ENCODE results near the gene VAV1. TPM values are rescaled to one million over a fixed set of nuclear protein-coding genes. Genes with fewer than 3 reads are reported as not detected.
A peak's percentile ranks its signal among the peaks of the same experiment; 100 is the strongest.
"Not testable (repeated sequence)": the region's sequence is repeated elsewhere in the genome, so short reads cannot be mapped to it uniquely, and the experiment has no call there.

Gene VAV1
- total RNA-seq, 1 experiment from 2014 or later, result 0.06 TPM

DNA sequence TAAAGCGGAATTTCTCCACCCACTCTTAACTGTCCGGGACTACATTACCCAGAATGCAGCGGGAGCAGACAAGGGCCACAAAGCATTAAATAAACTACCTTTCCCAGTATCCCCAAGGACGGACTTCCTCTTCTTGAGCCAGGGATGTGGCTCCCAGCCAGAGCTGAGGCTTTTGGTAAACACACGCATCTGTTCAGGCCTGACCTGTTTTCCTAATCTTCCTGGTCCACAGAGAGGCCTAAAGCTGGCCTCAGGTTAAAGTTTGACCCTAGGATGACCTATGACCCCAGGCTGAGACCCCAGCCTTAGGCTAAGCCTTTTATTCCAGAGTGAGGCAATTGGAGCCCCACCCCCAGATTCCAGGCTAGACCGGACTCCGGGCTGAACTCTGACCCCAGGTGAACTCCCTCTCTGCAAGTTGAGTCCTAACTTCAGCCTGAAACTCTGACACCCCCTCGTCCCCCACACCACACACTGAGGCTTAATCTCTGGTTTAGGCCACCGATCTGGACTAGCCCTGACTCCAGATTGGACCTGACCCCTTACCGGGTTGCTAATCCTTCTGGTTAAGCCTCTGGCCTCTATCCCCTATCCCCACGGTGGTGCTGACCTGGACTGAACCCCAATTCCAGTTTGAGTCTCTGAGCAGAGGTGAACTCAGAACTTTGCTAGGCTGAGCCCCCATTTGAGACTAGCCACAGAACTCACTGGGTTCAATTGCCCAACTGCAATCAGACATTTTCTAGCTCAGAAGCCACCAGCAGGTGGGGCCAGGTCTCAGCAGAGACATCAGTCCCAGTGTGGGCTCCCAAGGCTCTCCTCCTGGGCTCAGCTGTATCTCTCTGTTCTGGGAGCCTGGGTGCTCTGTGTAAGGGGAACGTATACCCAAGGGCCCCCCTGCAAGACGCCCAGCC is 34.4 kb upstream of the VAV1 start:
- DNase-seq (ENCODE audit: low spot score), result peak; percentile 85

DNA sequence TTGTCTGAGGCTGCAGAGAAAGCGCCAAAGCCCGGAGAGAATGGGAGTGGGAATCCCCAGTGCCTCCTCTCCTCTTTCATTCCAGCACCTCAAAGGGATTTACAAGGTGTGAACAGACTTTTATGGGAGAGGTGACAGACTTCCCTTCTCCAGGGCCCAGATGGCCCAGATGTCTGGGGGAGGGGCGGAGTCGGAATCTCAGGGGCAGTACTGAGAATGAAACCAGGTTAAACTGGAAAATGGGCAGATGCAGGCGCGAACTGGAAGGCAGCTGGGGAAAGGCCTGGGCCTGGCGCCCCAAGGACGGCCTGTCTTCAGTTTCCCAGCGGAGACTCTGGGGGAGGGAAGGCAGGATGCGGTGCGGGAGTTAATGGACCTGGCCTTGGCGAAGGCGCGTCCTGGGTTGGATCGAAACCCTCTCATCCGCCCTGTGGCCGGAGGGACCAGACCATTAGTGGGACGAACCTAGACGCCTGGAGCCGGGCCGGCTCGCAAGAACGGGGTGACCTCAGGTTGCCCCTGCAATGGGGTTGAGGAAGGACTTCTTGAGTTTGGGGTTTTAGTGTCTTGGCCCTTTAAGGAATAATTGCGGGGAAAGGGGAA is 33.6 kb upstream of the VAV1 start:
- DNase-seq (ENCODE audit: low spot score), result peak; percentile 13

DNA sequence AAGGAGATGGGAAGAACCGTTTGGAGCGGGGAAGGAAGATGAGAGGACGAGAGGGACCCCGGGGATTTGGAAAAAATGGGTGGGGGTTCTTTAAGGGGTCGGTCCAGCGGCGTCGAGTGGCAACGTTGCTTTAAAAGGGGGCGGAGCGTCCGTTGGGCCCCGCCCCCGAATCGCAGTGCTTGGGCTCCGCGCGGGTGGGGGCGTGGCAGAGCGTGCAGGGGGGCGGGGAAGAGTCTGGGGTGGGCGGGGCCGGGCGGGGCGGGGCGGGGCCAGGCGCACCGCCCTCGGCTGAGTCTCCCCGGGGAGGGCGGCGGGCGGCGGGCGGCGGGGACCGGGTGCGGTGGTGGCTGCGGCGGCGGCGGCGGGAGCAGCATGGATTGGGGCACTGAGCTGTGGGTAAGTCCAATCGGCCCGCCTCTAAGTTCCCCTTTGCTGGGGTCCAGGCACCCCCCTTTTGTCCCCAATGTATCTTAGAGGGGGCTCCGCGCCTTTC is 33.1 kb upstream of the VAV1 start, which contains the start of gene TRIP10:
TRIP10 (plus strand) TSS at position 291 of the 493 bp plus-strand sequence; CDS start at position 373, 82 bp downstream.
- DNase-seq (ENCODE audit: low spot score), result peak; percentile 53

DNA sequence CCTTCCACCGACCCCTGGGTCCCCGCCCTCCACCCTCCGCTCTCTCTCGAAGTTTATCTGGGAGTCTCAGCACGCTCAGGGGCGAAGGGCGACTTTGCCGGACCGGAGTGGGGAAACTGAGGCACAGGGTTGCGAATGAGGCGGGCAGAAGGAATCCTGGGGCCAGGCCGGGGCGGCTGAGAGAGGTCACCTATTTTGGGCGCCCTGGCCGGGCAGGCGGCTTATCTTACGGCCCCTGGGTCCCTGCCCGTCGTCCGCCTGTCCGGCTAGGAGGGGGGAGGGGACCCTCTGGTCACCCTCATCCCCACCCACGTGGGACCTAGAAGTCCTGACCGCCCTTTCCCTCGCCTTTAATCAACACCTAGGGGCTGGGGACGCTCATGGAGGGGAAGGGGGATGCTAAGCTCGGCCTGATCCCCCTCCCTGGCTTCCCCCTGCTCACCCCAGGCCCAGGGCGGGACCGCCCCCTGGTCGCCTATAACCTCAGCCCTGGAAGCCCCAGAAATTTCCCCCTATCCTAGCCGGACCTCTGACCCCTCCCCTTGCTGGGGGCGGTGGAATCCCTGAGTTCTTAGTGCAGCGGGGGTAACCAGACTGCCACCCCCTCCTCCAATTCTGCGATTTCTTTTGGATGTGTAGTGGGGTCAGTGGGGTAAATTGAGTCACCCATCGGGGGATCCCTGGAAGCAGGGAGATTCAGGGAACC is 32.5 kb upstream of the VAV1 start:
- DNase-seq (ENCODE audit: low spot score), result peak; percentile 23

DNA sequence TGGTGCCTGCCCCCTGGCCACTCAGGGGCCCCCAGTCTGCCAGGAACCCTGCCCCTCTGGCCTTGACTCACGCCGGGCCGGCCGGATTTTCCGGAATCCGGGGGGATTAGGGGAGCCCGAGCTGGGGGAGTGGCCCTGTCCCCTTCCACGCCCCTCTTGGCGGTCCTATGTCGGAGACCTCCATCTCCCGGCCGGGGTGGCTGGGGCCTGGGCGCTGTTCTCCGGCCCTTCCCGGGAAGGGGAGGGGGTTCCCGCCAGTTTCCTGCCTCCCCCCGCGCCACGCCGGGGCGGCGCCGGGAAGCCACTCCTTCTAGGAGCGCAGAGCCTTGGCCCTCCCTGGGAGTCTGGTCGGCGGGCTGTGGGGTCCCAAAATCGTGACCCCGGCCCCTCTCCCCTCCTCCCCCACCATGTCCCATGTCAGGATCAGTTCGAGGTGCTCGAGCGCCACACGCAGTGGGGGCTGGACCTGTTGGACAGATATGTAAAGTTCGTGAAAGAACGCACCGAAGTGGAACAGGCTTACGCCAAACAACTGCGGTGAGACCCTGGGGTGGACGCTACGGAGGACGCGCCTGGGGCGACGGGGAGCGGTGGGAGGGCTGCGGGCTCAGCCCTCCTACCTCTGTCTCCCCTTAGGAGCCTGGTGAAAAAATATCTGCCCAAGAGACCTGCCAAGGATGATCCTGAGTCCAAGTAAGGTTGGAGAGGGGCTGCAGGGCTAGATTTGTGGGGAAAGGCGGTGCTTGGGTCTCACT is 31.7 kb upstream of the VAV1 start:
- DNase-seq (ENCODE audit: low spot score), result peak; percentile 27

DNA sequence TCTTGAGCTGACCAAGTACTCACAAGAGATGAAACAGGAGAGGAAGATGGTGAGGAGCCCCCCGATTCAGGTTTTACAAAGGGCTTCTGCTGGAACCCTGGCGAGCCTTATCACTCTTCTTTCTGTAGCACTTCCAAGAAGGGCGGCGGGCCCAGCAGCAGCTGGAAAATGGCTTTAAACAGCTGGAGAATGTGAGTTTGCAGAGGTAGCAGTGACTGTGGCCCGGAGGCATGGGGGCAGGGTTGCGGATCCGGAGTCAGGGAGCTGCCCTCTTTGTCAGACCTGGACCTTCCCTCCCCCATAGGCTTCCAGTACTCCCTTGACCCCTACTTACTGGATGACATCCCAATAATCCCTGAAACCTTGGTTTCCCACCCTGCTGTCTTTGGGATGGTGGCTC is 29.4 kb upstream of the VAV1 start:
- no peak for DNase-seq (ENCODE audit: low spot score)

DNA sequence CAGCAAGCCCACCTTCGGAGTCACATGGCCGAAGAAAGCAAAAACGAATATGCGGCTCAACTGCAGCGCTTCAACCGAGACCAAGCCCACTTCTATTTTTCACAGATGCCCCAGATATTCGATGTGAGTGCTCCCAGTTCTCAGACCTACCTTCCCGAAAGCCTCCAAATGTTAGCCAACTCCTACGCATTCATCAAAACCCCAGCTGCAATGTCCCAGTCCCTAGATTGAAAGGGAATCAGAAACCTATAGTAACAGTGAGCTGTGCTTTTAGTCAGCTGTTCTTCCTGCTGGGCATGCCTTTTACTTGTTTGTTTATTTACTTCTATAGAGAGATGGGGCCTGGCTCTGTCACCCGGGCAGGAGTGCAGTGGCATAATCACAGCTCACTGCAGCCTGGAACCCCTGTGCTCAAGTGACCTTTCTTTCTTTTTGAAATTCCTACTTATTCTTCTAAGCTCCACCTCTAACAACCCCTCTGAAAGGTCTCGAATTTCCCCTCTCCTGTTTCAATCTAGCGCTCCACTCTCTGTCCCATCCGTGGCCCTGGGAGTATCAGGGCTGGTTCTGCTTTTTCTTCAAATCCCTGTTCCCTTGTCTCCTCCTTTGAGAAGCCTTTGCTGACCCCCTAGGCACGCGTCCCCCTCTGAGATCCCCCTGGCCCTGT is 28.7 kb upstream of the VAV1 start:
- peak; percentile 51 for DNase-seq (ENCODE audit: low spot score)

DNA sequence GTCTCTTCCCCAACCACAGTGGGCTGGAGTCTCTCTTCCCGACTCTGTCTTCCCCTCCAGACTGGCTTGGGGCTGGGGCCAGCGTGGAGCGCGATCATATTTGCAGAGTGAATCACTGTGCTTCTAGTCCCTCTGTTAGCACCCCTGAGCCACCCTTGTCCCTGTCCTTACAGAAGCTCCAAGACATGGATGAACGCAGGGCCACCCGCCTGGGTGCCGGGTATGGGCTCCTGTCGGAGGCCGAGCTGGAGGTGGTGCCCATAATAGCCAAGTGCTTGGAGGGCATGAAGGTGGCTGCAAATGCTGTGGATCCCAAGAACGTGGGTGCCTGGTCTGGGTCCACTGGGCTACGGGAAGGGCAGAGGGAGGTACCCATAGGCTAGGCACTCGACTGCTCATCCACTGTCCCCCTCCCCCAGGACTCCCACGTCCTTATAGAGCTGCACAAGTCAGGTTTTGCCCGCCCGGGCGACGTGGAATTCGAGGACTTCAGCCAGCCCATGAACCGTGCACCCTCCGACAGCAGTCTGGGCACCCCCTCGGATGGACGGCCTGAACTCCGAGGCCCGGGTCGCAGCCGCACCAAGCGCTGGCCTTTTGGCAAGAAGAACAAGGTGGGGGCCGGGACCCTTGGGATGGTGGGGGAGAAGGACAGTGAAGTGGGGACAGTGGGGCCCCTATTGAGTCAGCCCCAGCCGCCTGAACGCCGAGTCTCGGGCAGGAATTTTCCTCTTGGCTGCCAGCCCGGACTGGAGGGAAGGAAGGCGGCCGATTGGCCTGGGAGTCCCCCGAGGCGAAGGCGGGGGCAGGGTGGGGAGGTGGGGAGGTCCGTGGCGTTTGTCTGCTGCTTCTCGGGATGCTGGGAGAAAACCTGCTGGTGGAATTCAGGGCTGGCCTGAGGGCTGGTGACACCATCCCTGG is 27.9 kb upstream of the VAV1 start:
- DNase-seq (ENCODE audit: low spot score), result peak; percentile 82

DNA sequence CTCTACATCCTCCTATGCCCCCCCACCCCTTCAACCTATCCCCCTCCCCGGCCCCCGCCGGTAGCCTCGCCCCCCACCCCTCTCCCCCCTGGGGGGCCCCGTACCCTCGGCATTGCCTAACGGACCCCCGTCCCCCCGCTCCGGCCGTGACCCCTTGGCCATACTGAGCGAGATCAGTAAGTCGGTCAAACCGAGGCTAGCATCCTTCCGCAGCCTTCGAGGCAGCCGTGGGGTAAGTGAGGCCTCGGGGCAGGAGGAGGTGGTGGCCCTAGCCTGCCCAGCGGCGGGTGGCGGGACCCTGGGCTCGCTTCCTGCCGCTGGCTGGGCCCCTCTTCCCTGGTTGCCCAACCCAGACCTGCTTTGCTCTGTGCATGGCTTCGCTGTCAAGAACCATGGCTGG is 26.5 kb upstream of the VAV1 start:
- DNase-seq (ENCODE audit: low spot score), result no peak

DNA sequence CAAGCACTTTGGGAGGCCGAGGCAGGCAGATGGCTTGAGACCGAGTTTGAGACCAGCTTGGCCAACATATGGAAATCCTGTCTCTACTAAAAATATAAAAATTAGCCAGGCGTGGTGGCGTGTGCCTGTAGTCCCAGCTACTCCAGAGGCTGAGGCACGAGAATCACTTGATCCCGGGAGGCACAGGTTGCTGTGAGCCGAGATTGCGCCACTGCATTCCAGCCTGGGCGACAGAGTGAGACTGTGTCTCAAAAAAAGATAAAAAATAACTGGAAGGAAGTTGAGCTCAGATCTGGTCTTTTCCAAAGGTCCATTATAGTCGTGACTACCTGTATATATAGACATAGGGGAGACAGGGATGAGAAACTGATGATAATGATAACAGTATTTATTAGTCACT is 24.0 kb upstream of the VAV1 start:
- DNase-seq (ENCODE audit: low spot score), result not testable (repeated sequence)

DNA sequence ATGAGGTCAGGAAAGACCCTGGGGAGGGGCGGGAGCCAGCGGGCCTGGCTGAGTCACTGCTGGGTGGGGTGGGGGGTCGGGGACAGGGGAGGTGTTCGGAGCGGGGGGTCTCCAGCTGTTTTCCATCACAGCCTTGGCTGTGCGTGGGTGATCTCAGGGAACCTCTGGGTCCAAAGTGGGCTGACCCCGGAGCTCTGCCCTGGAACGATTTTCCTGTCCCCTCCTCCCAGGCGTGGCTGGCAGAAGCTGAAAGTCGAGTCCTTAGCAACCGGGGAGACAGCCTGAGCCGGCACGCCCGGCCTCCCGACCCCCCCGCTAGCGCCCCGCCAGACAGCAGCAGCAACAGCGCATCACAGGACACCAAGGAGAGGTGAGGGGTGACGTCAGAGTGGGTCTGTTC is 22.4 kb upstream of the VAV1 start:
- no peak for DNase-seq (ENCODE audit: low spot score)

DNA sequence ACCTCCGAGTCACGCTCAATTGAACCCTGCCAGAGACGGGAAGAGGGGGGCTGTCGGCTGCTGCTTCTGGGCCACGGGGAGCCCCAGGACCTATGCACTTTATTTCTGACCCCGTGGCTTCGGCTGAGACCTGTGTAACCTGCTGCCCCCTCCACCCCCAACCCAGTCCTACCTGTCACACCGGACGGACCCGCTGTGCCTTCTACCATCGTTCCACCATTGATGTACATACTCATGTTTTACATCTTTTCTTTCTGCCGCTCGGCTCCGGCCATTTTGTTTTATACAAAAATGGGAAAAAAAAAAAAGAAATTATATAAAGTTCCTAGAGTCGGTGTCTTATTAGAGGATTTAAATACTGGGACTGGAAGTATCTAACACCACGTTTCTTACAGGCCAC is 21.3 kb upstream of the VAV1 start:
- DNase-seq (ENCODE audit: low spot score), result no peak

DNA sequence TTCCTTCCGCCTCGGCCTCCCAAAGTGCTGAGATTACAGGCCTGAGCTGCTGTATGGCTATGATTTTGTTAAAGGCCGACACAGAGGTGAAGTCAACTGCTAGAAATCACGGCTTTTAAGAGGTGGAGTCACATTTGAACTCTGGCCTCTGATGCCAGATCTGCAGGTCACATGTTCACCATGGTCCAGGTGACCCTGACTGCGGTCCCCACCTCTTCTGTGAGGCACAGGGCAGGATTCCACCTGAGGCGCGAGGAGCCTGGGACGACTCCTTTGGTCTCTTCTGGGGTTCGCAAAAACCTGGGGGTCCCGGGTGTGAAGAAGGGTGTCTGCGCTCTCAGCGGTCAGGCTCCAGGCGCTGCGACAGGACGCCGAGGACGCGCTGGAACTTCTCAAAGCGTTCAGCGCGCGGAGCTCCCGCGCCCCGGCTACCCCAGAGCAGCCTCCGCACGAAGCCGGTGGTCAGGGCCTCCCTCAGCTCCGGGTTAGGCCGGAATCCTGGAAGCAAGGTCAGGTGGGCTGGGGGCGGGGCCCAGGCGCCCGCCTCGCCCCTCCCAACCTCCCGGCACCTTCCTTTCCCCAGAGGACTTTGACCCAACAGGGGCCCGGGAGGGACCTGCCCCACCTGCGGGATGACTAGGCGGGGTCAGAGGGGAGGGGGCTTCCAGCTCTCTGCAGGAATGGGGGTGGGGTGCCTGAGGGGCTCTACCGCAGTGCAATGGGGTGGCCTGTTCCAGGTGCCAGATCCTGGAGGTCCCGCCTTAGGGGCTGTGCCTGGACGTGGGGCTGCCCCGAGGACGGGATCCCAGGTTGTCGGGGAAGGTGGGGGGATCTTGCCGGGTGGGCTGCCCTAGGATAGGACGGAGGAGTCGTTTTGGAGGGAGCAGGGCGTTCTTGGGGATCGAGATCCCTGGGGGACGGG is 20.0 kb upstream of the VAV1 start:
- DNase-seq (ENCODE audit: low spot score), result no peak

DNA sequence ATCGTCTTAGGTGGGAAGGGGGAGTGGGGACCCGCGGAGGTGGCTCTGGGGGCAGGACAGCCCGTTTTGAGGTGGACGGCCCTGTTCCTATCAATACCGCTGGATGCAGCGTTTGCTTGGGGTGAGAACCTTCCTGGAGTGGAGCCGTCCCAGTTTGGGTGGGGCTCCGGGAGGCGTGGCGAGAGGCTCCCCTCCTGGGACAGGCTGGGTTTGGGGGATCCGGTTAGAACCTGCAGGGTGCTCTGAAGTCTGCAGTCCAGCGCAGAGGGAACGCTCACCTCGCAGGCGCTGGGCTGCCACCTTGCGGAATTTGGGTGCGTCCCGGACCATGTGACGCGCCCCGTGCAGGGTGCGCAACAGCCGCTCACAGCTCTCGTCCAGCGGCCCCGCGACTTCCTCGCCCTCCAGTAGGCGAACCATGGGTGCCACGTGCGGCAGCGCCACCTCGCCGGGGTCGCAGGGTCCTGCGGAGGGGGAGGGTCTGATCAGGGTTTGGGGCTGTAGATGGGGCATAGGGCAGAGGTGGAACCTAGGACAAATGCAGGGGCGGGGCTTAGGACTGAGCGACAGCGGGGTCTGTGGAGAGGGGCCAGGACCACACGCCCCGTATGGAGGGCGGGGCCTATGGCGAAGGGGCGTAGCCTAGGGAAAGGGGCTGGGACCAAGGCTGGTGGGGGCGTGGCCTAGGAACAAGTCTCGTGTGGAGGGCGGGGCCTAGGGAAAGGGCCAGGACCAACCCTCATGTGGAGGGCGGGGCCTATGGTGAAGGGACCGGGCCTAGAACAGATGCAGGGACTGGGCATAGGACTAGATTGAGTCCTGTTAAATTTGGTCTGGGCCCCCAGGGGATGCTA is 19.1 kb upstream of the VAV1 start:
- no peak for DNase-seq (ENCODE audit: low spot score)

DNA sequence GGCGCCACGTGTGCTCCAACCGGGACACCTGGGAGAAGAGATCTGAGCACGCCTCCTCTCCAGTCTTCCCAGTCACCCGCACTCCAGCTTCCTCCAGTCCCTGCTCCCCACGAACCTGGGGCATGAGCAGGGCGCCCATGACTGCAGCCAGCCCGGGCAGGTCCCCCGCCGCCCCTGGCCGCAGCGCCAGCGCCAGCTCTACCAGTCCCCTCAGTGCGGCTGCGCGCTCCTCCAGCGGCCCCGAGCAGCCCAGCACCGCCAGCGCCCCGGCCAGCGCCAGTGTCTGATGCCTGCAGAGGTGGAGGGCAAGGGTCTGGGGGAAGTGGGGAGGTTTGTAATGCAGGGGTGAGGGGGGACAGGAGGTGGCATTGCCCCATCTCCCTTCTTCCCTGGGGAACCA is 18.4 kb upstream of the VAV1 start:
- DNase-seq (ENCODE audit: low spot score), result no peak

DNA sequence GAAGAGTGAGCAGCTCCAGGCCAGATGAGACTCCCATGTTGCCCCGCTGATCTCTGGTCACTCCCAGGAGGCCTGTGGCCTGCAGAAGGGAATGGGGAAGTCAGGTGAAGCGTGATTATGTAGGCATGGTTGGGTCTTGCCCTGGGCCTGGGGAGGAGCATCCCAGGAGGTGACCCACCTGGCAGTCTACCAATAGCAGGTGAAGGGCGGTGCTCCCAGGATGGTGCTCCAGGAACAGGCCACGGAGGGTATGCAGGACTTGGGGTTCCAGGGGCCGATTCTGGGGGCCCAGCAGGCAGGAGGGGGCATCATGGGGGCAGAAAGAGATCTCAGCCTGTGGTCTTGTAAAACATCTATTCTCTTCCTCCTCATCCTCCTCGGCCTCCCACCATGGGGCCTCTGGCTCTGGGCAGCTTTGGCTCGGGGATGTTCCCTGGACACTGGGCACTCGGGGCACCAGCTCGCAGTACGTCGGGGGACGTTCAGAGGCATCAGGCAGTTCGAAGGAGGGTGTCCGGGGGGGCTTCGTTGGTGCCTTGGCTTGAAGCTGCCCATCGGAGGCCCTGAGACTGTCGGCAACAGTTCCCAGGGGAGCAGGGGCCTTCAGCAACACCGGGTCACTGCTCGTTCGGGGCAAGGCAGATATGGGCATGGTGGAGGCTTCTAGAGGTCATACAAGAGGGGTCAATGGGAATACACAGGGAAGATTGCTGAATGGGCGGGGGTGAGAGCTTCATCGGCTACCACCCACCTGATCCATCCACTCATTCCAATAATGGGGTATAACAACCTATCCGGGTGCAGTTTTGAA is 17.6 kb upstream of the VAV1 start:
- DNase-seq (ENCODE audit: low spot score), result no peak

DNA sequence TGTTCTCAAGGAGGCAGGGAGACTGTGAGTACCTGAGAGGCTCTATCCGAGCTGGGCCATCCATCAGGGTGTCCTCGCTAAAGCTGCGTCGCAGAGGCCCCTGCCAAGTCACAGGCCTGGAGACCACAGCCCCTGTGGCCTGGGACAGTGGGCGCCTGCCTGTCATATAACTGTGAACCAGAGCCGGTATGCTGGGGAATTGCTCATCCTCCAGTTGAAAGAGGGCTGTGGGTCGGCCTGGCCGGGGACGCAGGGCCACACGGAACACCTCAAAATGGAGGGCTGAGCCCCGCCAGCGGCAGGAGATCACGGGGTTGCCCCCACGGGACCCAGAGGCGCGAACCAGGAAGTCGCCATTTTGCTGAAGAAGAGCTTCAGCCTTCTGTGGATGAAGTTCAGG is 11.9 kb upstream of the VAV1 start:
- no peak for DNase-seq (ENCODE audit: low spot score)

Data from H4 (cell line).